BE2C (cell line): ENCODE data around the gene B9D1.

Source experiments
- DNase-seq: peaks from one replicate; pipeline ENCODE4 v3.0.0-alpha.2; 2020
- H3K27me3 ChIP-seq: fragments of 250-450 bp; sonication (Bioruptor Pico); 2 replicates; pipeline ENCODE4 v1.5.1; 2020; ENCODE audit warnings: mild to moderate bottlenecking
- H3K36me3 ChIP-seq: fragments of 250-450 bp; sonication (Bioruptor Pico); 2 replicates; pipeline ENCODE4 v1.5.1; 2020; ENCODE audit warnings: mild to moderate bottlenecking
- H3K4me1 ChIP-seq: fragments of 250-450 bp; sonication (Bioruptor Pico); 2 replicates; pipeline ENCODE4 v1.5.1; 2020
- H3K4me3 ChIP-seq: 2 replicates; pipeline ENCODE4 v1.5.1; 2011; ENCODE audit warnings: low read depth, low read length
- H3K9me3 ChIP-seq: fragments of 250-450 bp; sonication (Bioruptor Pico); 2 replicates; pipeline ENCODE4 v1.5.1; 2020
- CTCF ChIP-seq: IDR thresholded peaks from 2 replicates; pipeline ENCODE4 v1.5.1; 2012; ENCODE audit warnings: mild to moderate bottlenecking, low read depth, low read length

The B9D1 gene

GRCh38 chr17:19335951-19336631, 26.4 kb downstream of the B9D1 start:
- Histone ChIP-seq H3K9me3 (no peaks in the 10 kb centered on the region), H3K27me3 (no peaks in the 10 kb centered on the region), H3K4me3 (no peak overlapping the region), H3K4me1 (no peaks in the 10 kb centered on the region), H3K36me3 (no peaks in the 10 kb centered on the region)
- no peak for DNase-seq
- TF ChIP-seq CTCF, result no peak

- no peak overlapping the region for H3K4me3 ChIP-seq
- no peak for DNase-seq
- H3K27me3 ChIP-seq, result no peaks in the 10 kb centered on the region
- no peaks in the 10 kb centered on the region for H3K4me1 ChIP-seq
- no peak for TF ChIP-seq CTCF
- no peaks in the 10 kb centered on the region for H3K36me3 ChIP-seq
- H3K9me3 ChIP-seq, result no peaks in the 10 kb centered on the region
Measured at GRCh38 chr17:19334331-19334730, 28.2 kb downstream of the B9D1 start.

GRCh38 chr17:19333736-19334290, 28.7 kb downstream of the B9D1 start:
- Histone ChIP-seq H3K36me3 (no peaks in the 10 kb centered on the region), H3K9me3 (no peaks in the 10 kb centered on the region), H3K27me3 (no peaks in the 10 kb centered on the region), H3K4me3 (no peak overlapping the region), H3K4me1 (no peaks in the 10 kb centered on the region)
- TF ChIP-seq CTCF, result no peak
- no peak for DNase-seq

- no peak for TF ChIP-seq CTCF
- no peaks in the 10 kb centered on the region for H3K4me1 ChIP-seq
- no peak overlapping the region for H3K4me3 ChIP-seq
- H3K36me3 ChIP-seq, result no peaks in the 10 kb centered on the region
- no peak for DNase-seq
- no peaks in the 10 kb centered on the region for H3K27me3 ChIP-seq
- no peaks in the 10 kb centered on the region for H3K9me3 ChIP-seq
Measured at GRCh38 chr17:19333132-19333440, 29.4 kb downstream of the B9D1 start.

GRCh38 chr17:19332371-19333131, 30.0 kb downstream of the B9D1 start:
- no peak for TF ChIP-seq CTCF
- H3K9me3 ChIP-seq, result no peaks in the 10 kb centered on the region
- peak; percentile 45 for DNase-seq
- no peak overlapping the region for H3K4me3 ChIP-seq
- H3K36me3 ChIP-seq, result no peaks in the 10 kb centered on the region
- H3K27me3 ChIP-seq, result no peaks in the 10 kb centered on the region
- H3K4me1 ChIP-seq, result no peaks in the 10 kb centered on the region

- no peaks in the 10 kb centered on the region for H3K36me3 ChIP-seq
- no peak for DNase-seq
- H3K27me3 ChIP-seq, result no peaks in the 10 kb centered on the region
- no peaks in the 10 kb centered on the region for H3K9me3 ChIP-seq
- no peak for TF ChIP-seq CTCF
- no peak overlapping the region for H3K4me3 ChIP-seq
- H3K4me1 ChIP-seq, result no peaks in the 10 kb centered on the region
Measured at GRCh38 chr17:19331543-19332245, 30.8 kb downstream of the B9D1 start.
